Measurements from ENCODE around the gene OR2A42. TPM values are rescaled to one million over a fixed set of nuclear protein-coding genes. Genes with fewer than 3 reads are reported as not detected.
A peak's percentile ranks its signal among the peaks of the same experiment; 100 is the strongest.
"Not testable (repeated sequence)": the region's sequence is repeated elsewhere in the genome, so short reads cannot be mapped to it uniquely, and the experiment has no call there.

OR2A42 gene
- 0.15 TPM in 1 of 2 replicates, not detected in the other for total RNA-seq

DNA sequence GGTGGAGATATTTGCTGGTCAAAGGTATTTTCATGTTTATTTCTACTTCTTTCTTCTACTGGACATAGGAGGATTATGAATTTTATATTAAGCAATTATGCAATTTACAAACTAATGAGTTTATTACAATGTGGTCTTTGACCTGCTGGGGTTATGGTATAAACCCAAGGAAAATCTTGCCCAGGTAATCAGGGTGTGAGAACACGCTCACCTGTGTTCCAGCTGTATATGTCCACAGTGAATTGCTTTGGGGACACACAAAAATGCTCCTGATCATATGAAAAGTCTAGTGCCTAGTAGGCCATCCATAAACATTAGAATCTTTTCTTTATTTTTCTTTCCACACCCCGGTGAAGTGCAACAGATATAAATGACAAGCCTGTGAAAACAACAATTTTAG, at the start of gene OR2A42:
OR2A42 (minus strand) TSS at position 241 of the 400 bp plus-strand sequence. CDS start 6,762 bp downstream, outside the sequence.
- not testable (repeated sequence) for DNase-seq (ENCODE audit: low read depth)

DNA sequence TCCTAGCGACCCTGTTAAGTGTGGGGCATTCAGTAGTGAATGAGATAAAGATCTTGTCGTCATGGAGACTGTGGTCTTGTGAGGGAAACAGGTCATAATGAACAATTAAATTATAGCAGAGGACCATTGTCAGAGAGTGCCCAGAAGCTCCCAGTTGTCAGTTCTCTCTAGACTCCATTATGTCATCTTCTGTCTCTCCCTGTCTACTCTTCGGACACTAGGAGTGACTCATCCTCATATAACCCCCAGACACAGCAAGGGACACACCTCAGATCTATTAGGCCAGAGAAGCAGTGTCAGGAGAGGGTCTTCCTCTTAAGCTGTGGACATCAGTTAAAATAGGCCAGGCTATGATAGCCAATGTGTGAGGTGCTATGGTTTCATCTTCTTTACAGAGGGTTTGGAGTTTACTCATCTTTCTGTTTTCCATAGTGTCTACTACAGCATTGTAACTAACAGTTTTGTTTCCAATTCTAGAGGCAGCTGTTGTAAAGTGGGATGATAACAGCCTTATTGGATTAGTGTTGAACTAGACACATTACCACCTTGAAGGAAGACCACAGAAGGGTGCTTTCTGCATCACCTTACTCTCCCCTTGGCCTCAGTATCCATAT, 47.9 kb upstream of the OR2A42 start:
- DNase-seq (ENCODE audit: low read depth), result not testable (repeated sequence)

- DNase-seq (ENCODE audit: low read depth), result not testable (repeated sequence)
These were observed 44.3 kb upstream of the OR2A42 start for GRCh38 chr7:144283716-144284115.

DNA sequence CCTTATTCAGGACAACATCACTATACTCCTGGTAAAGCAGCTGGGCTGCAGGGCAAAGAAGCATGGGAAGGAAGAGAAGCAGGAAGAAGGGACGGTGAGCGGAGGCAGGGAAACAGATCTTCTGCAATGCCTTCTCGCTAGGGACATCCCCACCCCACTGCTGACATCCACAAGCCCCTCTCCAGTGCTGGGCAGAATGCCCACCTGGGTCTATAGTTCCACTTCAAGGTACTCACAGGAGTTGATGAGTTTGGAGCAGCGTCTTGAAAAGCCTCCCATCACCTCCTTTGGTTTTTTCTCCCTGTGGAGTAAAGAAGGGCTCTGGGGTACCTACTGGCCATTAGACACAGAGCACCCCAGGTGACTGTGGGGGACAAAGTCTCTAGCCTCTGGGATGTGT, 43.1 kb upstream of the OR2A42 start:
- DNase-seq (ENCODE audit: low read depth), result not testable (repeated sequence)

DNA sequence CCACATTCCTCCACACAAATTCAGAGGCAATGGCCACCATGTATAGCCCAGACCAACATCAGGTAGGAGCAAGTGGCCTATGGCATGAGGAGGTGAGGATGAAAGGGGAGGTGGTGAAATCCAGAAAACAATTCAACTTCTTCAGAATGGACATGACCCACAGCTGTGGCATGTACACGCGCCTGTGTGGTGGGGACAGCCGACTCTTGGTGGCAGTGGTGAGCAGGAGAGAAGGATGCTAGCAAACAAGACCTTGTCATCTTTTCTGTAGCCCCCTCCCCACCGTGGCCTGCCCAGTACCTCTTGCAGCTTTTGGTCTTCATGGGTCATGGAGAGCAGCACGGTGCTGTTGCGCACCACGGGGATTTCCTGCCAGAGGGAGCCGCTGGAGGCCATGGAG, 42.6 kb upstream of the OR2A42 start:
- DNase-seq (ENCODE audit: low read depth), result not testable (repeated sequence)

- DNase-seq (ENCODE audit: low read depth), result not testable (repeated sequence)
These were observed 40.6 kb upstream of the OR2A42 start for GRCh38 chr7:144280010-144280409.

DNA sequence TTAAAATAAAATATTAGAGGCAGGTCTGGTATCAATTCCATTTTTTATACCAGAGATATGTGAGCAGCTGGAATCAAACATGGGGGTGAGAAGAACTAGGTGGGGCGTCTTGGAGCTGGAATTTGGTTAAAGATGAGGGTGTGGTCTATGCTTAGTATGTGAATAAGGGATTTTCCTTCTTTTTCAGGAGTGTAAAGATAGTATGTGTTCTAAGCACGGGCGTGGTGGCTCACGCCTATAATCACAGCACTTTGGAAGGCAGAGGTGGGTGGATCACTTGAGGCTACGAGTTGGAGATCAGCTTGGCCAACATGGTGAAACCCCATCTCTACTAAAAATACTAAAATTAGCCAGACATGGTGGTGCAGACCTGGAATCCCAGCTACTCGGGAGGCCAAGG, 35.9 kb upstream of the OR2A42 start:
- DNase-seq (ENCODE audit: low read depth), result not testable (repeated sequence)

- DNase-seq (ENCODE audit: low read depth), result not testable (repeated sequence)
These were observed 29.8 kb upstream of the OR2A42 start, which contains the start of gene CTAGE8 for GRCh38 chr7:144269188-144269587. Gene CTAGE8 (minus strand): TSS chr7:144269288. CDS start chr7:144269250, 38 bp downstream.

DNA sequence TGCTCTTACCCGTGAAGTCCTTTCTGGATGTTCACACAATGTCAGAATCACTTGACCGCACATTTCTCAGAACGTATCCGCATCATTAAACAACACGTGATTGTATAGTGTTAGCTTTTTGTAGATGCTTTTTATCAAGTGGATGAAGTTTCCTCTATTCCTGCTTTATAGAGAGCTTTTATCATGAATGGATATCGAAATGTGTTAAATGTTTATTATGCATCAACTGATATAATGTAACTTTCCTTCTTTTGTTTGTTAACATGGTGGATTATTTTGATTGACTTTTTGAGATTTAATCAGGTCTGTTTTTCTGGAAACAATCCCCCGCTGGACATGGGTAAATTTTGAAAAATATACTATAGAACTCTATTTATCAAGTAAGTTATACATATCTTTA, 25.3 kb upstream of the OR2A42 start, which contains the start of gene OR2A7:
OR2A7 (minus strand) TSS at position 101 of the 400 bp plus-strand sequence. CDS start 5,164 bp downstream, outside the sequence.
- DNase-seq (ENCODE audit: low read depth), result not testable (repeated sequence)

GRCh38 chr7:144262128-144262527, 22.7 kb upstream of the OR2A42 start:
- DNase-seq (ENCODE audit: low read depth), result not testable (repeated sequence)

DNA sequence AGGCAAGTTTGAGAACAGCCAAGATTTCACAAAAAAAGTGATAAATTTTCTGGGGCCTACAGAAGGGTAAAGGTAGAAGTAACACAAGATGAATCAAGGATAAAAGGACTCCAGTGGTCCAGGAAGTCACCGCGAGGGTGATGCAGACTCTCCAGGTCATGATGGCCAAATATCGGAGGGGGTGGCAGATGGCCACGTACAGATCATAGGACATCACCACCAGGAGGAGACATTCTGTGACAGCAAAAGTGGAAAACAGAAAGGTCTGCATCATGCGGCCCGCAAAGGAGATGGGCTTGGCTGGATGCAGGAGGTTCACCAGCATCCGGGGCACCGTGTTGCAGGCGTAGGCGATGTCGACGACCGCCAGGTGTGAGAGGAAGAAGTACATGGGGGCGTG, 19.7 kb upstream of the OR2A42 start:
- DNase-seq (ENCODE audit: low read depth), result not testable (repeated sequence)

- DNase-seq (ENCODE audit: low read depth), result peak; percentile 35
These were observed 16.7 kb upstream of the OR2A42 start for GRCh38 chr7:144256112-144256511.

DNA sequence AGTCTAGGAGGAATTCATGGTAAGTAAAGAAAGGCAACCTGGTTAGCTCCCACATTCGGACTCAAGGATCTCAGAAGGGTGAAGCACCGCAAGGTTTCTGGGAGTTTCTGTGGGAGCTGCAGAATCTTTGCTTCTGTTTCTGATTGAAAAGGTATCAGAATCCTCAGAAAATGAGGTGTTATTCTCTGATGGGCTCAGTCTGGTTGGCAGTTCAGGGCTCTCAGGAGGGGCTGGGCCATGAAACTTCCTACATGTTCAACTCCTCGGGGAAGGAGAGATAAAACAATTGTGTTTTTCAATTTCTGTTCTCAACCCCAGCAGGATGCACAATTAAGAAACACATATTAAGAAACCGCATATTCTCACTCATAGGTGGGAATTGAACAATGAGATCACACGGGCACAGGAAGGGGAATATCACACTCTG, 16.1 kb upstream of the OR2A42 start:
- peak; percentile 0 for DNase-seq (ENCODE audit: low read depth)

GRCh38 chr7:144252307-144252706, 12.9 kb upstream of the OR2A42 start:
- not testable (repeated sequence) for DNase-seq (ENCODE audit: low read depth)

DNA sequence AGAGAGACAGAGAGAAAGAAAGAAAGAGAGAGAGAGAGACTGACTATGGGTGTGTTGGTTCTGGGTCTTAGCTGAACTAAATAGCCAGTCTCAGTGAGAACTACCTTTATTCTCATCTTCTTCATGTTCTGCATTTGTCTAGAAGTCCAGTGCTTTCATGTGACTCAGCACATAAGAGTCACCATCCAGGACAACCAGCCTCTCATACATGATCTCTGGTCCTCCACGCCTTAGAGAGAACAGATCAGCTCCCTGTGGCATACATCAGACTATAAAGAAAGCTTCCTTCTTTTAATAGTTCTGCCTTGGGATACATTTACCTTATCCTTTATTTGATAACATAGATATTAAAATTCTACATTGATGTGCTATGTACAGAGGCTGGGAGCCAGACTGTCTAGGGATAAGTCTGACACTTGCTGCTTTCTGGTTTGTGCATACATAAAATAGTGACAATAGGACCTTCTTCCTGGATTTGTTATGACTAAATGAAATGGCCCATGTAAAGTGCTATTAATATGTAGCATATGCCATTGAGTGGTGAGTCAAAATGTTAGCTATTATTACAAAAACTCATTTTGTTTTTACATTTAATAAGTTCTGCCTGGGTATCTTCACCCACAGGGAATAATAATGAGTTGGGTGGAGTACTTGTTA, 8.4 kb upstream of the OR2A42 start:
- not testable (repeated sequence) for DNase-seq (ENCODE audit: low read depth)

- DNase-seq (ENCODE audit: low read depth), result not testable (repeated sequence)
These were observed 7.6 kb upstream of the OR2A42 start for GRCh38 chr7:144246967-144247366.

- DNase-seq (ENCODE audit: low read depth), result not testable (repeated sequence)
These were observed 6.0 kb upstream of the OR2A42 start for GRCh38 chr7:144245372-144245771.

DNA sequence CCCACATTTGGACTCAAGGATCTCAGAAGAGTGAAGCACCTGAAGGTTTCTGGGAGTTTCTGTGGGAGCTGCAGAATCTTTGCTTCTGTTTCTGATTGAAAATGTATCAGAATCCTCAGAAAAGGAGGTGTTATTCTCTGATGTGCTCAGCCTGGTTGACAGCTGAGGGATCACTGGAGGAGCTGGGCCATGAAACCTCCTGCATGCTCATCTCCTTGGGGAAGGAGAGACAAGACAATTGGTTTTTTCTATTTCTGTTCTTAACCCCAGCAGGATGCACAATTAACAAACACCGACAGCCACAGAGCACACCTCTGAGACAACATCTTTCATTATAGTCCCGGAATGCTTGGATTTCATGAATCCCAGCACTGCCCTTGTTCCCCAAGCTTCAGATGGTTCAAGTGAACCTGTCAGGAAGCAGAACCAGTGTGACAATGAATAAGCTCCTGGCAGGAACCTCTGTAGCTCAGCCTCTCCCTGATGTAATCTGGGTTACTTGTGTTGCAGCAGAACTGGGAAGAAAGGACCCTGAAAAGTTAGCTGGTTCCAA, 799 bp downstream of the OR2A42 start:
- not testable (repeated sequence) for DNase-seq (ENCODE audit: low read depth)

DNA sequence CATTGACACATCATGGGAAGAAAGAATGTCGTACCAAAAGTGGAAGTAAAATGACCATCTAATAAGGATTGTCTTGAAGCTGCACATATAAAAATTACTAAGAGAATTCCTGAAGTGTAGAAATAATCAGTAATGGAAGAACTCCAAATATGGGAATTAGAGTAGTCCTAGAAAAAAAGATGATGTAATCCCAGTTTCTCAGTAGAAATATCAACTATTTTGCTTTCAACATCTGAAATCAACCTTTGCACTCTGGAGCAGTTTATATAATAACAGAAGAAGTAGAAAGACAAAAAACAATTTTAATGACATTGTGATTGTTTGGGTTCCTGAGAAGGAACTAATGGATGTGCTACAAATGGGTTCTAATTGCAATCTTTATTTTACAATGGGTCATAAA, 6.4 kb downstream of the OR2A42 start:
- not testable (repeated sequence) for DNase-seq (ENCODE audit: low read depth)

- DNase-seq (ENCODE audit: low read depth), result not testable (repeated sequence)
These were observed 8.4 kb downstream of the OR2A42 start for GRCh38 chr7:144231027-144231426.

DNA sequence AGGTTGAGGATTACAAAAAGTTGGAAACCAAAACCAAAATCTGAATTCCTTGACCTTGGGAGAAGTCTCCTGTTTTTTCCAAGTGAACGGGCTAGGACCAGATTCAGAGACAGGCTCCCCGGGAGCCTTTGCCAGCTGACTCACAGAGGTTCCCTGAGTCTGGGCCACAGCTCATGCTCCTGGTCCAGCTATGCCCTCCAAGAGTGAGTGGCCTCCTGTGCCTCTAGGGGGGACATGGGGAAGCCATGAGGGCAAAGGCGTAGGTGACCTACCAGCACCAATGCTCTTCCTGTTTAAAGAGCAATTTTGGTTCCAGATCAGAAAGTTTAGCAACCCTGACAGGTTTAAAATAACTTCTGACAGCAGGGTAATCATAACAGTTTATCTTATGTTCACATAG, 10.6 kb downstream of the OR2A42 start:
- not testable (repeated sequence) for DNase-seq (ENCODE audit: low read depth)

DNA sequence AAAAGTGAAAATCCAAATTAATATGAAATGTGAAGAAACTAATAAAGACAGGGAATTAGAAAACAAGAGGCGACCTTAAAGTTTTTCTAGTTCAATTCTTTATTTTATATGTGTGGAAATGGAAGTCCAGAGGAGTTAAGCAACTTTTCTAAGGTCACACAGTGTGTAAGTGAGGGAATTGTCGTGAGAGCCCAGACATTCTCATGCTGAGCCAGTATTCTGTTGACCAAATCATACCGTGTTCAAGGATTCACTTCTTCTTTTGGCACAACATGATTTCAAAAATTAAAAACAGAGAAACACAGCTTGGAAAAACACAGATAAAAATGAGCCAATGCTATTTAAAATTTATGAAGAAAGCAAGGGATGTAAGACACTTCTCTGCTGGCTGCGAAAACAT, 12.5 kb downstream of the OR2A42 start:
- DNase-seq (ENCODE audit: low read depth), result not testable (repeated sequence)

GRCh38 chr7:144223675-144224074, 15.7 kb downstream of the OR2A42 start:
- not testable (repeated sequence) for DNase-seq (ENCODE audit: low read depth)

Data from renal cortical epithelial cell (primary cell).